Large intestine (tissue), 3 donors: Measurements from ENCODE around the gene BTBD17. TPM values are rescaled to one million over a fixed set of nuclear protein-coding genes. Genes with fewer than 3 reads are reported as not detected.

Source experiments
- DNase-seq, 2 donors: peaks; one replicate each; pipeline versions ENCODE4 v3.0.0 to v3.0.0-alpha.2; 2013
- H3K27ac ChIP-seq: one replicate; pipeline ENCODE4 v1.5.1; 2013; ENCODE audit warnings: low read length
- H3K27me3 ChIP-seq: 2 replicates; pipeline ENCODE4 v1.6.1; 2013; ENCODE audit warnings: low read length; ENCODE audit not compliant: control insufficient read depth, insufficient read depth
- H3K36me3 ChIP-seq: 2 replicates; pipeline ENCODE4 v1.6.1; 2013; ENCODE audit warnings: low read length; ENCODE audit not compliant: control insufficient read depth, insufficient read depth
- H3K4me1 ChIP-seq: one replicate; pipeline ENCODE4 v1.6.1; 2013; ENCODE audit warnings: low read length; ENCODE audit not compliant: control insufficient read depth, insufficient read depth
- H3K4me3 ChIP-seq: one replicate; pipeline ENCODE4 v1.5.1; 2013; ENCODE audit warnings: low read length
- H3K9me3 ChIP-seq: one replicate; pipeline ENCODE4 v1.6.1; 2013; ENCODE audit warnings: mild to moderate bottlenecking, low read depth, low read length, moderate library complexity; ENCODE audit not compliant: control insufficient read depth
- WGBS: methylation state at CpG from one replicate; pipeline ENCODE4 v1.1.5; 2013; ENCODE audit warnings: low lambda C conversion rate; ENCODE audit not compliant: insufficient coverage; 5-methylcytosine and 5-hydroxymethylcytosine counted together
- polyA plus RNA-seq: library from polyadenylated mRNA; unstranded; fragments of 120-200 nt; gene quantifications from one replicate; pipeline ENCODE4 v1.2.1, GENCODE V29; 2013

Gene BTBD17
- polyA plus RNA-seq, 1 donor: 1.1 TPM

DNA sequence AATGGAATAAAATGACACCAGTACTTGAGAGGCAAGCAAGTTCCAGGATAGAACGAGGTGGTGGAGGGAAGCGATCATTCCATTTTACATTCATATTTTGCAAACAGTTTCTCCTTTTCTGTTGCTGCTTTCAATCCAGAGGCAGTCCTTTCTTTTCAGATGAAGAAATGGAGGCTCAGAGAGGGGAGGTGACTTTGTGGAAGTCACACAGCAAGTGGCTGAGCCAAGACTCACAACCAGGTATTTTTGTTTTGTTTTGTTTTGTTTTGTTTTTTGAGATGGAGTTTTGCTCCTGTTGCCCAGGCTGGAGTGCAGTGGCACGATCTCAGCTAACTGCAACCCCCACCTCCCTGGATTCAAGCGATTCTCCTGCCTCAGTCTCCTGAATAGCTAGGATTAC is 34.9 kb upstream of the BTBD17 start:
- Histone ChIP-seq H3K27ac (no peak overlapping the region), H3K9me3 (no peaks in the 10 kb centered on the region), H3K27me3 (no peaks in the 10 kb centered on the region), H3K4me1 (no peaks in the 10 kb centered on the region), H3K4me3 (no peak overlapping the region), H3K36me3 (no peaks in the 10 kb centered on the region)
- no peak for DNase-seq
- 80% methylated on average over 1 of the region's 4 CpGs for WGBS

- Histone ChIP-seq H3K27me3 (no peaks in the 10 kb centered on the region), H3K9me3 (no peaks in the 10 kb centered on the region), H3K4me1 (no peaks in the 10 kb centered on the region), H3K36me3 (no peaks in the 10 kb centered on the region), H3K4me3 (no peak overlapping the region), H3K27ac (no peak overlapping the region)
- no CpG with 5 or more reads among the region's 7 CpGs for WGBS
- DNase-seq: no peak
Observed at GRCh38 chr17:74394977-74395376, 33.3 kb upstream of the BTBD17 start.

DNA sequence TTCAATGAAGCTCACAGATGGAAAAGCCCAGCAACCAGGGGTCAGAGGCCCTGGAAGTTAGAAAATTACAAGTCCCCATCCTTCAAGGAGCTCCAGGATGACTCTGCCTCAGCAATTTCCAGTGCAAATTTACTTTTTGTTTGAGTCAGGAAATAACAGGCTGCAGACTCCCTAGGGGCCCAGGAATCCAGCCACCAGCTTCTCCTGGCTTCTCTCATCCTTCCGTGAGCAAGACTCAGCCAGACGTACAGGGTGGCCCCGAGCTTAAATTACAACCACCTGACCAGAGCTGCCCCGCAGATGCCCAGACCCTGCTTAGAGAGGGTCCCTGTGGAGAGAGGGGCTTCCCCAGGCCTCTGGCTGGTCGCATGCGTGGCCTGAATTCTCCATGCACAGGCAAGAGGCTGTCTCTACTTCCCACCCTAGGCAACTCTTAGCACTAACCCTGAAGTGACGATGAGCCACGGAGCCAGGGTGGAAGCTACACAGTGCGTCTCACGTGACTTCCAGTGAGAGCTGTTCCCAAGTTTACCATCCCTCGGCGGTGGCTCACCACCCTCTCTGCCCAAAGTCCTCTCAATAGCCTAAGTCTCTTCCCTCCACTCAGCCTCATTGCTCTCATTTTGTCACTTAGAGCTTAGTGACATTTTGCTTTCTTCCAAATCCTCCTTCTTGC is 32.7 kb upstream of the BTBD17 start:
- WGBS: no CpG with 5 or more reads among the region's 12 CpGs
- no peaks in the 10 kb centered on the region for H3K4me1 ChIP-seq
- DNase-seq: no peak
- H3K4me3 ChIP-seq: no peak overlapping the region
- H3K36me3 ChIP-seq: no peaks in the 10 kb centered on the region
- no peaks in the 10 kb centered on the region for H3K9me3 ChIP-seq
- H3K27ac ChIP-seq: no peak overlapping the region
- no peaks in the 10 kb centered on the region for H3K27me3 ChIP-seq

GRCh38 chr17:74393346-74393942 is 31.8 kb upstream of the BTBD17 start:
- 83% methylated on average over 1 of the region's 6 CpGs for WGBS
- DNase-seq: no peak

DNA sequence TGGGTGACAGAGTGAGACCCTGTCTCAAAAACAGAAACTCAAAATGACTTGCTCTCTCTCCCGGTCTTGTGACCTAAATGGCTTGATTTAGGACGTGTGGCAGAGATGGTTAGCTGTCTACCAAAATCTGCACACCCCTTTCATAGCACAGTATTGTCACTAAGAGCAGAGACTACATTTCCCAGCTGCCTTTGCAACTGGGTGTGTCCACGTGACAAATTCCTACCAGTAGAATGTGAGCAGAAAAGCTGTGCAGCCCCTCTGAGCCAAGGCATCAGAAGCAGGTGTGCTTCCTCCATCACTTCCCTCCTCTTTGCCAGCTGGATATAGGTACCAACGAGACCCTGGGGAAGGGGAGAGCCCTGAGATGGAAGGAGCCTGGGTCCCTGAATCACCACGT is 31.2 kb upstream of the BTBD17 start:
- Histone ChIP-seq H3K27ac (no peak overlapping the region), H3K9me3 (no peaks in the 10 kb centered on the region), H3K4me1 (no peaks in the 10 kb centered on the region), H3K27me3 (no peaks in the 10 kb centered on the region), H3K4me3 (no peak overlapping the region), H3K36me3 (no peaks in the 10 kb centered on the region)
- DNase-seq: no peak
- no CpG with 5 or more reads among the region's 5 CpGs for WGBS

More at GRCh38 chr17:74393346-74393942, 31.8 kb upstream of the BTBD17 start:
- no peaks in the 10 kb centered on the region for H3K4me1 ChIP-seq
- H3K9me3 ChIP-seq: no peaks in the 10 kb centered on the region
- H3K4me3 ChIP-seq: no peak overlapping the region
- H3K36me3 ChIP-seq: no peaks in the 10 kb centered on the region
- H3K27ac ChIP-seq: no peak overlapping the region
- H3K27me3 ChIP-seq: no peaks in the 10 kb centered on the region

DNA sequence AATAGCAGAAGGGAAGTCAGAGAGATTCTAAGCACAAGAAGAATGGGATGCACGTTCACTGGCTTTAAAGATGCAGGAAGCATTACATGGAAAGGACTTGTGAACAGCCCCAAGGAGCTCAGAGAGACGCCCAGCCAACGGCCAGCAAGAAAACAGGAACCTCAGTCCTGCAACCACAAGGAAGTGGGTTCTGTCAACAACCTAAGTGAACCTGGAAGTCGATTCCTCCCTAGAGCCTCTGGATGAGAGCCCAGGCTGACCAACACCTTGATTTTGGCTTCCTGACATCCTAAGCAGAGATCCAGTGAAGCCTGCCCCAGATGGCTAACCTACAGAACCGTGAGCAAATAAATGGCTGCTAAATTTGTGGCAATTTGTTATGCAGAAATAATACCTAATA is 30.1 kb upstream of the BTBD17 start:
- WGBS: no CpG with 5 or more reads among the region's 5 CpGs

DNA sequence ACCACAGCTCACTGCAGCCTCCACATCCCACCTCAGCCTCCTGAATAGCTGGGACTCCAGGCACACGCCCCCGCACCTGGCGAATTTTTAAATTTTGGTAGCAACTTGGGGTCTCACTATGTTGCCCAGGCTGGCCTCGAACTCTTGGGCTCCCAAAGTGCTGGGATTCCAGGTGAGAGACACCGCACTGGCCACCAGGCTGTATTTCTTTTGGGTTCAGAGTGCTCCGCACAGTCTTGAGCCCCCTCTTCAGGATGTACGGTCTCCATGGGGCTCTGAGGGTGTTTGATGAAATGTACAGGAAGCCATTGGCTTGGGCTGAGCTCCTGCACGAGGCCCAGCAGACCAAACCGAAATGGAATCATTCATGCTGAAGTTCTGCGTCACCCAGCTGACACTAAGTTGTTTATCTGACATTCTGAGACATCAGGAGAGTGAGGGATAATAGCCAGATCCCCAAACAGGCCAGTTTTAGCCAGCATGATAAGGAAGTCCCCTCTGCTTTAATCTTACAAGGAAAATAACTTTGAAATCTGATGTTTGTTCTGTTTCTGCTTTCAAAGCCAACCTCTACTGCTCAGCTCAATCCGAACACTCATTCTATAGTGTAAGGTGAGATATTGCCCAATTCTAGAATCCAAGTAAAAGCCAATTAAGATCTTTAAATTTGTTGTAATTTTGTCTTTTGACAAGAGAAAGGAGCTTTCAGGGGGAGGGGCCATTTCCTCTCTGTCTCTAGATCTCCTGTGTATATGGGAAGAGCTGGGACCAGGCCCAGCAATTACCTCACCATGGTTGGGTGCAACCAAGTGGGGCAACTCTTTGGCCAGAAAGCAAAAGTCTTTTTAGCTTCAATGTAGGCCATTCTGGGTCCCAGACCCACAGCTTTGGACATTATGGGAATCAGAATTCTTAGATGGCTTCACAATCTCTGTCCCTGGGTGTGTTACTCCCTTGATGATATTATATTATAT is 29.3 kb upstream of the BTBD17 start:
- no CpG with 5 or more reads among the region's 11 CpGs for WGBS
- H3K27ac ChIP-seq: no peak overlapping the region

More for the DNA sequence above, 30.1 kb upstream of the BTBD17 start:
- no peak for DNase-seq
- Histone ChIP-seq H3K4me3 (no peak overlapping the region), H3K27ac (no peak overlapping the region), H3K4me1 (peaks cover 5% of the 10 kb centered on the region), H3K9me3 (no peaks in the 10 kb centered on the region), H3K27me3 (no peaks in the 10 kb centered on the region), H3K36me3 (no peaks in the 10 kb centered on the region)

DNA sequence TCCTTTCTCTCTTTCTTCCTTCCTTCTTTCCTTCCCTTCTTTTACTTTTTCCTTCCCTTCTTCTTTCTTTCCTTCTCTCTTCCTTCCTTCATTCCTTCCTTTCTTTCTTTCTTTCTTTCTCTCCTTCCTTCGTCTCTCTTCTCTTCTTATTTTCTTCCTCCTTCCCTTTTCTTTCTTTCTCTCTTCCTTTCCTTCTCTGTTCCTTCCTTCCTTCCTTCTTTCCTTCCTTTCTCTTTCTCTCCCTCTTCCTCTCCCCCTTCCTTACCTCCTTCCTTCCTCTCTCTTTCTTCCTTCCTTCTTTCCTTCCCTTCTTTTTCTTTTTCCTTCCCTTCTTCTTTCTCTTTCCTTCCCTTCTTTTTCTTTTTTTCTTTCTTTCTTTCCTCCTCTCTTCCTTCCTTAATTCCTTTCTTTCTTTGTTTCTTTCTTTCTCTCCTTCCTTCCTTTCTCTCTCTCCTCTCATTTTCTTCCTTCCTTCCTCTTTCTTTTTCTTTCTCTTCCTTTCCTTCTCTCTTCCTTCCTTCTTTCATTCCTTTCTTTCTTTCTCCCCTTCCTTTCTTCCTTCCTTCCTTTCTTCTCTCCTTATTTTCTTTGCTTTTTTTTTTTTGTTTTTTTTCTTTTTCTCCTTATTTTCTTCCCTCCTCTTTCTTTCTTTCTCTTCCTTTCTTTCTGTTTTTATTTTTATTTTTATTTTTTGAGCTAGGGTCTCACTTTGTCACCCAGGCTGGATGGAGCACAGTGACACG is 28.4 kb upstream of the BTBD17 start:
- no peak overlapping the region for H3K27ac ChIP-seq
- no peak overlapping the region for H3K4me3 ChIP-seq
- peaks cover 10% of the 10 kb centered on the region for H3K4me1 ChIP-seq
- H3K27me3 ChIP-seq: no peaks in the 10 kb centered on the region
- no peak for DNase-seq
- H3K9me3 ChIP-seq: no peaks in the 10 kb centered on the region
- WGBS: 95% methylated on average over 1 of the region's 2 CpGs
- no peaks in the 10 kb centered on the region for H3K36me3 ChIP-seq

More for the DNA sequence above, 29.3 kb upstream of the BTBD17 start:
- no peaks in the 10 kb centered on the region for H3K27me3 ChIP-seq
- H3K4me1 ChIP-seq: peaks cover 10% of the 10 kb centered on the region
- no peak overlapping the region for H3K4me3 ChIP-seq
- no peaks in the 10 kb centered on the region for H3K9me3 ChIP-seq
- H3K36me3 ChIP-seq: no peaks in the 10 kb centered on the region
- DNase-seq: no peak

DNA sequence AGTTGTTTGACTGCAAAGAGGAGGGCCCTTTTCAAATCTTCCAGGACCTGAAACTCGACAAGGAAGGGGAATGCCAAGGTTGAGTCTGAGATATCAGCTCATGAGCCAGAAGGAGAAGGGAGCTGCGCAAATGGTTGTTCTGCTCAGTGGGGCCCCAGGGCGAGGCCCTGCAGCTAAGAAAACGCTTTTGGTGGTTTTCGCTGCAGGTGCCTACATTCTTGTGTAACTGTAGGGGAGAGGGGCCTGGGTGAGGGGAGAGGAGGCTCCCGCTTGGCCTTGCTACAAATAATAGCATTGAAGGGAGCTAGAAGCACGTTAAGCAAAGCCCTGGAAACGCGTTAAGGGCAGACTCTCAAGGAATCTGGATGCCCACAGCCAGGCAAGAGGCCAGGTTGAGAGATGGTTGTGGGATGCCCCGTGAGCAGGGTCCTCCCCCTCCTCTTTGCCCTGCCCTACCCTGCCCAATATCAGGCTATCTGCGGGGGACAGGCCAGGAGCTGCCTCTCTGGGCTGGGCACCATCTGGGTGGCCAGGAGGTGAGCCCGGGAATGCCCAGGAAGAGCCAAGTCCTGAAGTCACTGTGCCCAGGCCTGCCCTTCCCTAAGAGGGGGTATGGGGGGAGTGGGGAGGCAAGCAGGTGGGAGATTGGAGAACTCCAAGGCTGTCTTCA is 27.6 kb upstream of the BTBD17 start:
- no CpG with 5 or more reads among the region's 12 CpGs for WGBS
- no peak for DNase-seq
- H3K4me3 ChIP-seq: no peak overlapping the region

More for the DNA sequence above, 27.6 kb upstream of the BTBD17 start:
- Histone ChIP-seq H3K27me3 (no peaks in the 10 kb centered on the region), H3K27ac (no peak overlapping the region), H3K4me1 (peaks cover 10% of the 10 kb centered on the region), H3K9me3 (no peaks in the 10 kb centered on the region), H3K36me3 (no peaks in the 10 kb centered on the region)
